Activated CD8-positive, alpha-beta memory T cell treated with anti-CD3 and anti-CD28 coated beads, Interleukin-2, amount 50 U/mL, for 24 hours (primary cell): ENCODE measurements around the gene SYS1.

Experiments used
- DNase-seq: peaks from one replicate; pipeline ENCODE4 v3.0.0-alpha.2; 2020; ENCODE audit errors: extremely low read depth

Gene SYS1

DNA sequence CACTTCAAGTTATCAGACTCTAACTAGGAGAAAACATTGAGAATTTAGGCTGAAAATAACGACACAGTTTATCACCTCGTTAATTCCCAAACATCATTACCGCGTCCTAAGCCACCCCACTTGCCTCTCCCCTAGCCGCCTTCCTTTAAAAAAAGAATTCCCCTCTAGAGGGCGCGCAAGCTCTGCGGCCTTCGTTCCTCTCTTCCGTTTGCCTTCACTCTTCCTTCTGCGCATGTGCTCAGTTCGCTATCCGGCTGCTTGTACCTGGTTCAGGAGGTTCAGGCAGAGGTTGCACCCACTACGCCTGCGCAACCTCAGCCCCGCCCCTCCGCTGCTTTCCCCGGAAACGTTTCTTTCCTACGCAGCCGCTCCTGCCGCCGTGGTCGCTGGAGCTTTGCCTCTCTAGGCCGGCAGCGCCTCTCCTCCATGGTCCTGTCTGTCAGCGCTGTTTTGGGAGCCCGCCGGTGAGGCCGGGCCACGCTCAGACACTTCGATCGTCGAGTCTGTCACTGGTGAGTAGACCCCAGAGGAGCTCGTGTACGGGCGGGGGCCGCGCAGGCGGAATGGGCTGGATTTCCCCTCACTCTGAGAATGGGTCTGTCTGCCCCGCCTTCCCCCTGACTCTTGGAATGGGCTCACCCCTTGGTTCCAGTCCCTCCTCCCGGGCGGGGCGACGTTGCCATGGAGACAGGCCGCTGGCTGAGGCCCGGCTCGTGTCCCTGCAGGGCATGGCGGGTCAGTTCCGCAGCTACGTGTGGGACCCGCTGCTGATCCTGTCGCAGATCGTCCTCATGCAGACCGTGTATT lies at the start of gene SYS1:
SYS1 (plus strand) TSS at position 353 of the 807 bp plus-strand sequence; CDS start at position 729, 376 bp downstream.
- peak; percentile 98 for DNase-seq

GRCh38 chr20:45313943-45314342 lies 49.0 kb upstream of the SYS1 start:
- no peak for DNase-seq

DNA sequence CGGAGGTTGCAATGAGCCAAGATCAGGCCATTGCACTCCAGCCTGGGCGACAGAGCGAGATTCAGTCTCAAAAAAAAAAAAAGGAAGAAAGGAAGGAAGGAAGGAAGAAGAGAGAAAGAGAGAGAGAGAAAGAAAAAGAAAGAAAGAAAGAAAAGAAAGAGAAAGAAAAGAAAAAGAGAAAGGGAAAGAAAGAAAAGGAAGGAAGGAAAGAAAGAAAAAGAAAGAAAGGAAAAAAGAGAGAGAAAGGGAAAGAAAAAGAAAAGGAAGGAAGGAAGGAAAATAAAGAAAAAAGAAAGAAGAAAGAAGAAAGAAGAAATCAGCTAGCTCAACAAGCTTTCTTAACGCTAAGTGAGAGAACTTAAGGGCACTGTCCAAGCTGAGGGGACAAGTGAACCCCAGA lies 47.3 kb upstream of the SYS1 start:
- DNase-seq: no peak

DNA sequence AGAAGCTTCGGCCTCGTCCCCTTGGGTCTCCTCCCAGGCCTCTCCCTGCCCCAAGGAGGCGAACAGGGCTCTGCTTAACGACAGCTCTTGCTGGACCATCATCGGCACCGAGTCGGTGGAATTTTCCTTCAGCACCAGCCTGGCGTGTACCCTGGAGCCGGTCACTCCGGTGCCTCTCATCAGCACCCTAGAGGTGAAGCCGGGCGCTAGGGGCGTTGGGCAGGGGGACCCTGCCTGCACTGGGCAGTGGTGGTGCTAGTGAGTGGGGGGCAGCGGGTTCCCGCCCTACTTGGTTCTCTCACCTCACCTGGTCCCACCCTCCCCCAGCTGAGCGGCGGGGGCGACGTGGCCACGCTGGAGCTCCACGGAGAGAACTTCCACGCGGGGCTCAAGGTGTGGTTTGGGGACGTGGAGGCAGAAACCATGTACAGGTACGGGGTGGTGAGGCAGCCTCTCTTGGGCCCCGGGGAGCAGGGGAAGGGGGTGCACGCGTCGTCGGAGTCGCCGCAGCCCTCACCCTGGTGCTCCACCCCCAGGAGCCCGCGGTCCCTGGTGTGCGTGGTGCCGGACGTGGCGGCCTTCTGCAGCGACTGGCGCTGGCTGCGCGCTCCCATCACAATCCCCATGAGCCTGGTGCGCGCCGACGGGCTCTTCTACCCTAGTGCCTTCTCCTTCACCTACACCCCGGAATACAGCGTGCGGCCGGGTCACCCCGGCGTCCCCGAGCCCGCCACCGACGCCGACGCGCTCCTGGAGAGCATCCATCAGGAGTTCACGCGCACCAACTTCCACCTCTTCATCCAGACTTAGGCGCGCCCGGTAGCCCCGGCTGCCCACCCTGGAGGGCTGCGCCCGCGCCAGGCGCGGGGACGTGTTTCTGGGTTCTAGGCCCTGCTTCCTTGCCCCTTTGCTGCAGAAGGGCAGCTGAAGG lies 46.5 kb upstream of the SYS1 start:
- no peak for DNase-seq

DNA sequence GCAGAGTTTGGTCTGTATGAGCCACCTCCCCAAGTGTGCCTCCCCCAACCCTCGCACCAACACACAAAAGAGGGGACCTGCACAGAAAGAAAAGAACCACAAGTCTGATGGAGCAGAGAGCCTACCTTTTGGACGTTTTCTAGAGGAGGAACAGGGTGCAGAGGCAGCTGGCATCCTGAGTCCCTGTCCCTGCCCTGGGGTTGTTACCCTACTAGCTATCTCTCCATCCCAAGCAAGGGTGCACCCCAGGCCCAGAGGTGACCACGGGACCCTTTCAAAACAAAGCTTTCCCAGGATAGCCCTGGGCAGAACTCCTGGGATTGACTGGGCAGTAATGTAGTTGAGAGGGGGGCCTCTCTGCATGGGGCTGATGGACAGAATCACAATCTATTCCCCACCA lies 45.1 kb upstream of the SYS1 start:
- no peak for DNase-seq

- no peak for DNase-seq
These were observed 44.5 kb upstream of the SYS1 start for GRCh38 chr20:45318386-45318939.

DNA sequence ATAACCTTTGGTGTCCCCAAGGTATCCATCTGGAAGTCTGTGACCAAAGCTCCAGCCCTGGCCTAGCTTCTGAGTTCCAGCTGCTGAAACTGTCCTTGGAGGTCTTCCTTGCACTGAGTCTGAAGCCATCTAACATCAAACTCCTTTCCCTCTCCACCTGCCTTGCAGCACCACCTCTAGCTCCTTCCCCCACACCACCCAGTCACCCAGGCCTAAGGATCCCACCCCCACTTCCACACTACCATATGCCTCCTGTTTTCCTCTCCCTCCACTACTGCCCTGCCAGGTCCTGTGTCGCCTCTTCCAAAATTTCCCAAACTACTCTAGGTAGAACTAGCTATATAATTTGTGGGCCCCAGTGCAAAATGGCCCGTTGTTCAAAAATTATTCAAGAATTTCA lies 44.0 kb upstream of the SYS1 start:
- no peak for DNase-seq

DNA sequence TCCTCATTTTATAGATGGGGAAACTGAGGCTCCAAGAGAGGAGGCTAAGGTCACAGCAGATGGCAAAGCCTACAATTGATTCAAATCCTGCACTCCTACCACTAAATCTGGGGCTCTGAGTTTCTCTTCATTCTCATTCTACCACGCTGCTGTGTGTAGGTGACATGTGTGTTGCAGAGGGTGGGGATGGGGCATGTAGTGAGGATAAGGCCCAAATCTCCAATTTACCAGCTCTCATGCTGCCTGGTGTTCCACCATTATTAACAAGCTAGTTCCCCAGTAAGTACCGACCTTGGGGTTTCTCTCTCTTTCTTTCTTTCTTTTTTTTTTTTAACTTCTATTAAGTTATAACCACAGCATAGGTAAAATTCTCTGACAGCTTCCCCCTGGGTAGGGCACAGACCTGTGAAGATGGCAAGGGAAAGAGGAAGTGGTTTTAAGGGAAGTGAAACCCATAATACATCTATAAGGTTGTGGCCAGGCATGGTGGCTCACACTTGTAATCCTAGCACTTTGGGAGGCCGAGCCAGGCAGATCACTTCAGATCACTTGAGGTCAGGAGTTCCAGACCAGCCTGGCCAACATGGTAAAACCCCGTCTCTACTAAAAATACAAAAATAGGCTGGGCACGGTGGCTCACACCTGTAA lies 41.9 kb upstream of the SYS1 start:
- DNase-seq: no peak

GRCh38 chr20:45322952-45323383 lies 40.0 kb upstream of the SYS1 start:
- no peak for DNase-seq

DNA sequence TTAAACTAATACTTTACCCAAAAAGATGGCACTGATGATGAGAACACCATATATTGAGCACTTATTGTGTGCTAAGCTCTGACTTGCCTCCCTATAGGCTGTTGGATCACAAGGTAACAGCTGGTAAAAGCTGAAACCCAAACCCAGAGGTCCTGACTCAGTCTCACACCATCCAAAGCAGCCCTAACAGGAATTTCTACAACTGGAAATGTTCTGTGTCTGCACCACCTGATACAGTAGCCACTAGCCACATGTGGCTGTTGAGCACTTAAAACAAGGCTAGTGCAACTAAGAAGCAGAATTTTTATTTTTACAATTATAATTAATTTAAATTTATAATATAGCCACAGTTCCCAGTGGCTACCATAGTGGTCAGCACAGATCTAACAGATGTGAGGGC lies 39.2 kb upstream of the SYS1 start:
- DNase-seq: no peak

DNA sequence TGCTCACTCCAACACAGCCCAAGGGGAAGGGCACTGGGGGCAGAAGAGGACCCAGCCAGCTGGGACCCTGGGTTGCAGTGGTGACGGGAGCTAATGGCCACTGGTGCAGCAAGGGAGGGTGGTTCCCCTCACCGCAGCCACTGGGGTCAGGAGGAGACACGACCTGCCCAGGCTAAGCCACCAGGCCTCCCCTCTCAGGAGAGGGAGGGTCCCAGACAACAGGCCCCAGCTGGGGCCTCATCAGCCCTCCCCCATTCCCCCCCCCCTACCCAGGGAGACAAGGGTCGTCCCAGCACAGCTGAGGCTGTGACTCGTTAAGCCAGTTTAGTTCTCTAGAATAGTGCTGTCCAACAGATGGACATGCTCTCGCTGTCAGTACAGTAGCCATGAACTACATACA lies 37.6 kb upstream of the SYS1 start:
- DNase-seq: no peak

GRCh38 chr20:45328451-45328850 lies 34.5 kb upstream of the SYS1 start:
- no peak for DNase-seq

DNA sequence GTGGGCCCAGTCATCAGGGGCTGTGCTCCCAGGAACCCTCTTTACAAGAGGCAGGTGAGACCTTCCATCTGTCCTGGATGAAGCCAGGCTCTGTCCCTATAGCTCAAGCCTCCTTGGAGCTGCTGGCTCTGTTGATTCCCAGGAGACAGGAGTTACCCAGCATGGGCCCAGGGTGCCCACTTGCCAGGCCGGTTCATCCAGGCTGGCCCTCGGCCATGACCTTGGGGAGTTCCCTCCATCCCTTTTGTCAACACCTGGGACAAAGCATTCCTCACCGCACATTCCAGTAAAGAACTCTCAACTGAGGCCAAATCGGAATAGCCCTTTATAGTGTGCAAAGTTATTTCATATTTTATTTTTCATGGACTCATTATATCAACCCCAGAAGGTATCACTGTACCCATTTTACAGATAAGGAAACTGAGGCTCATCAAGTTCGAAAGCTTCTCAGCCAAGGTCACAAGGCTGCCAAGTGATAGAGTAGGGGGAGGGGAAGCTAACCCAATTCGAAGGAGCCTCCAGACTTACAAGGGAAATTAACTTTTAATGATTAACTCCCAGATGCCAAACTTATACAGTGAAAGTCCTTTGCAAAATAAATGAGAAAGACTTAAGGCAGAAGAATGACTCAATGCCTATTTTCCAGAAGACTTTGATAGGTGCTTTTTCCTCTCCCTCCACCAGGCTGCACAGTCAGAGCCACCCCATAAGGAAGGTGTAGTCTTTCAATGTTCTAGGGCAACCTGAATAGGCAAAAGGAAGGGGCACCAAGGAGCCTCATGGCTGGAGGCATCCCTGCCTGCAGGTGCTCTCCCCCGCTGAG lies 33.2 kb upstream of the SYS1 start:
- DNase-seq: no peak

DNA sequence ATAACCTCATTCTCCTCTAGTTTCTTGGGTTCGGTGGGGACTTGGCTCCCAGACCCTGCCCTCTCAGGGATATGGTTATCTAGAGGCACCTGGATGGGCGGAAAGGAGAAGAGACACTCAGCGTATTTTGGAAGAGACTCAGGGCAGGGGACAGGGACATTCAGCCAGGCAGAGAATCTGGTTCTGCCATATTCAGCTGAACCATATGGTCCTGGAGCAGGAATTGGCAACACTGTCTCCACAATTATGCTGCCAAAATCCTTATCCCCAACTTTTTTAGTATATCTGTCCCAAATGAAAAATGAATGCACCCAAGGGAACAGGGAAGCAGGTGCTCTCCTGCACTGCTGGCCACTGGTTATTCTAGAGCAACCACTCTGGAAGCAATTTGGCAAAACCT lies 32.5 kb upstream of the SYS1 start:
- DNase-seq: no peak

- DNase-seq: no peak
These were observed 26.2 kb upstream of the SYS1 start for GRCh38 chr20:45336530-45337366.

GRCh38 chr20:45337367-45338120 lies 25.4 kb upstream of the SYS1 start:
- no peak for DNase-seq

DNA sequence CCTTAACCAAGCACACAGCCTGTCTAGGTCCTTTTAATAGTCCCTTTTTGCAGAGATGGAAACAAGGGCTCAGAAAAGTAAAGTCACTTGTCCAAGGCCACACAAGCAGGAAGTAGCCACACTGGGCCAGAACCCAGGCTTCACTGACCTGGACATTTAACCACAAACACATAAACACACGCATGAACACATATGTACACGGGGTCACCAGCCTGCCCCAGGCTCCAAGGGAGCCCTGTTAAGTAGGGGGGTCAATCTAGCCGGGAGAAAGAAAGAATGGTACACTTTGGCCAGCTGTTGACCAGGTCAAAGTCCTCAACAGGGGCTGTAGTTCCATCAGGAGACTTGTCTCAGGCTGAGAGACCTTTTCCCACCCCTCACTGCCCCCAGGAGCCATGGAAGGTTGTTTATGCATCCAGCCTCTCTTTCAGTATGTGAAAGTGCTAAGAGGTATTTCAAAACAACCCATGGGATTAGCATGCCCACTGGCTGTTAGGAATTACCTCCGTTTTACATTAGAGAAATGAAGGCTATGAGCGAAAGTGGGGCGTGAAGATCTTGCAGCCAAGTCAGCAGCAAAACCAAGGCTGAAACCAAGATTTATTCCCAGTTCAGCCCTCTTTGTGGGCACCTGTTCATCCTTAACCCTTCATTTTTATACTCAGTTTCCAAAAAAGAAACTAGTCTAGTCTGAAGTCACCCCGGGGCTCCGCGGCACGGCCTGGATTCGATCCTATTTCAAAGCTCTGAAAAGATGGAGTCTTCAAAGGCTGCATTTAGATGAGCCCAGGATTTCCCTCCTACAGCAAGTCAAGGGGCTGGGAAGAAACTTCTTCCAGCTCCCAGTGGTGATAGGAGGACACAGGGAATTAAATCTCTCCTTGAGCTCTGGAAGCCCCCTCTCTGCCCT lies 24.6 kb upstream of the SYS1 start:
- DNase-seq: no peak

DNA sequence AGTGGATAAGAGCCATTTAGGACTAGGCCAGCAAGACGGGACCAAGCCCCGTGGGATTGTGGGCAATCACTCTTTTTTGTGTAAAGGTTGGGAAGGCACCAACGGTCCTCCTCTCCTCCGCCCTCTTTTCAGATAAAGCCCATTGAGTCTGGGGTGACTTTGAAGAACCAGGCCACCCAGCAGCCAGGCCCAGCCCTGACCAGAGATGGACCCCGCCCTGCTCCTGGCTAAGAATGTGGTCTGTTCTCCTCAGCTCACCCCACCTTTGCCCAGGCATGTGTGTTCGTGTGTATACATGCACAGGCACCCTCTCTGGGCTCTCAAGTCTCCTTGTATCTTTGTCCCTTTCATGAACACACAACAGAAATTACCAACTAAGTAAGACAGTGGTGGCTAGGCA lies 23.9 kb upstream of the SYS1 start:
- no peak for DNase-seq
